Measurements from ENCODE around the gene NOSTRIN. TPM values are rescaled to one million over a fixed set of nuclear protein-coding genes. Genes with fewer than 3 reads are reported as not detected.

Gene NOSTRIN
- polyA plus RNA-seq, 1 experiment = not detected

DNA sequence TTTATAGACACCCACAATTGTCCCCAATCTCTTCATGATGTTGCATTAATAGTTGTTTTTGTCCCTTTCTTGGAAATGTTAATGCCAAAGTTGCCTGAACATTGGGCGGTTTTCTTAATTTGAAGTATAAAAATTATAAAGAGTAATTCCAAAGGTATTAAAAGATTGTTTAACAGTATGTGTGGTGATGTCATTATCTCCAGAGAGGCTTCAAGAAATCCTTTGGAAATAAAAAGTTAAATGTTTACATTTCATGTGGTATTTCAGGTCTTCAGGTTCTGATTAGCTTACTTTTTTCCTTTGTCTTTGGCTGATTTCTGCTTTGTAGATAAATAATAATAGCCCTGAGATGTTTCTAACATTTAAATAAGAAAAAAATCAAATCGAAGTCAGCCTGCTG is 29.3 kb upstream of the NOSTRIN start:
- Histone ChIP-seq H3K27me3 (ENCODE audit: control insufficient read depth, insufficient read depth, low read length) (no peaks in the 10 kb centered on the region), H3K4me3 (ENCODE audit: low read depth, low read length) (no peak overlapping the region), H3K36me3 (ENCODE audit: control insufficient read depth, insufficient read depth, low read length) (no peaks in the 10 kb centered on the region)
- ChIA-PET POLR2A (no interaction called here), CTCF (interaction anchor here (1.1 to 3.2 kb wide), 9 partner anchors 24 to 188 kb away, joined by 3 to 31 read pairs (median 4); no protein-coding TSS in a partner anchor)
- DNase-seq (ENCODE audit: low read depth) = no peak
- TF ChIP-seq, protein P1, sequence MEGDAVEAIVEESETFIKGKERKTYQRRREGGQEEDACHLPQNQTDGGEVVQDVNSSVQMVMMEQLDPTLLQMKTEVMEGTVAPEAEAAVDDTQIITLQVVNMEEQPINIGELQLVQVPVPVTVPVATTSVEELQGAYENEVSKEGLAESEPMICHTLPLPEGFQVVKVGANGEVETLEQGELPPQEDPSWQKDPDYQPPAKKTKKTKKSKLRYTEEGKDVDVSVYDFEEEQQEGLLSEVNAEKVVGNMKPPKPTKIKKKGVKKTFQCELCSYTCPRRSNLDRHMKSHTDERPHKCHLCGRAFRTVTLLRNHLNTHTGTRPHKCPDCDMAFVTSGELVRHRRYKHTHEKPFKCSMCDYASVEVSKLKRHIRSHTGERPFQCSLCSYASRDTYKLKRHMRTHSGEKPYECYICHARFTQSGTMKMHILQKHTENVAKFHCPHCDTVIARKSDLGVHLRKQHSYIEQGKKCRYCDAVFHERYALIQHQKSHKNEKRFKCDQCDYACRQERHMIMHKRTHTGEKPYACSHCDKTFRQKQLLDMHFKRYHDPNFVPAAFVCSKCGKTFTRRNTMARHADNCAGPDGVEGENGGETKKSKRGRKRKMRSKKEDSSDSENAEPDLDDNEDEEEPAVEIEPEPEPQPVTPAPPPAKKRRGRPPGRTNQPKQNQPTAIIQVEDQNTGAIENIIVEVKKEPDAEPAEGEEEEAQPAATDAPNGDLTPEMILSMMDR (IDR thresholded peaks at IDR 0.05; ENCODE audit: insufficient read depth, low read depth, low read length) = no peak

DNA sequence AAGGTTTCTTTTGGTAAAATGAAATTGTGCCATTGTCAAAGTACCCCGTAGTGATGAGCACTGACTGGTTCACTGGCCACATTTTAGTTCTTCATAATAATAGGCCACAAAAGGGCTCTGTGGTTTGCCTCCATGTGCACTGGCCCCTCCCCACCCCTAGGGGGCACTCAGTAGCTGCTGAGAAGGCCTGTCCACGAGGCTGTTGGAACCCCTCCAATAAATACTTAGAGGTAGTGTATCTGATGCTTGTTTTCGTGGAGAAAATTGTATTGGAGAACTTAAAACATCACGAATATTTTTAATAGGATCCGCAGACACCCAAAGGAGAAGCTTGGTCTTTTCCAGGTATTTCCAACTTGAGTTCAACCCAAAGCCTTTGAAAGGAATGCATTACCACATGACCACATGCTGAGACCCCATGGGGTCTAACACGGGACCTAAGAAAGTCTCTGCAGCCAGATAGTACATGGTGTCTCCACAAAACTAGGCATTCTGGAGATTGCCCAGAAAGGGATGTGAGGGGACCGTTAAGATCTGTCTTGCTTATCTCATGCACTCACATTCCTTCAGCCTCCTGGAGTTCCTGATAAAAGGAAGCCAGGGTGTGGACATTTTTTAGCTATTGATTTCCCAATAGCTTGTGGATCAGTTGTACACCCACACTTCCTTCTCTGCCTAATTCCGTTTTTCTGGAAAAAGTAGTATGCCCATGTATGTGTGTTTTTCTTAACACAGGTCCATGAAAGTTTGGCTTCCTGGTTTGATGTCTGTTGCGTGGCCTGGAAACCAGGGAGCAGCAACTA is 28.5 kb upstream of the NOSTRIN start:
- no peaks in the 10 kb centered on the region for H3K36me3 ChIP-seq (ENCODE audit: control insufficient read depth, insufficient read depth, low read length)
- TF ChIP-seq, protein P1 (IDR thresholded peaks at IDR 0.05; ENCODE audit: insufficient read depth, low read depth, low read length) = peak; percentile 93
- no peak overlapping the region for H3K4me3 ChIP-seq (ENCODE audit: low read depth, low read length)
- ChIA-PET POLR2A (no interaction called here), CTCF (interaction anchor here (0.6 to 3.2 kb wide), 20 partner anchors 11 to 508 kb away, joined by 3 to 31 read pairs (median 3); no protein-coding TSS in a partner anchor)
- no peak for DNase-seq (ENCODE audit: low read depth)
- no peaks in the 10 kb centered on the region for H3K27me3 ChIP-seq (ENCODE audit: control insufficient read depth, insufficient read depth, low read length)

DNA sequence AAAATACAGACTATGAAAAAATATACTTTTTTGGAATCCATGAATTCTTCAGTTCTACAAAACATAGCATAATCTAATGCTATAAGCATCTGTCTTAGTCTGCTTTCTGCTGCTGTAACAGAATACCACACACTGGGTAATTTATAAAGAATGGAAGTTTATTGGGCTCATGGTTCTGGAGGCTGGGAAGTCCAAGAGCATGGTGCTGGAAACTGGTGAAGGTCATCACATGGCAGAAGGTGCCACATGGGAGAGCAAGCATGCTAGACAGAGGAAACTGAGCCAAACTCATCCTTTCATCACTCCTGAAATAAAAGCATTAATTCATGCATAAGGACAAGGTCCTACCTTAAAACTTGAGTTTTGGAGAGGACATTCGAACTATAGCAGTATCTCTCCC is 26.6 kb upstream of the NOSTRIN start:
- TF ChIP-seq, protein P1 (IDR thresholded peaks at IDR 0.05; ENCODE audit: insufficient read depth, low read depth, low read length) = no peak
- H3K4me3 ChIP-seq (ENCODE audit: low read depth, low read length) = no peak overlapping the region
- POLR2A ChIA-PET = no interaction called here
- no peaks in the 10 kb centered on the region for H3K36me3 ChIP-seq (ENCODE audit: control insufficient read depth, insufficient read depth, low read length)
- CTCF ChIA-PET = interaction anchor here (1.3 kb wide), 1 partner anchor 148 kb away, joined by 3 read pairs; no protein-coding TSS in a partner anchor
- H3K27me3 ChIP-seq (ENCODE audit: control insufficient read depth, insufficient read depth, low read length) = no peaks in the 10 kb centered on the region
- no peak for DNase-seq (ENCODE audit: low read depth)

DNA sequence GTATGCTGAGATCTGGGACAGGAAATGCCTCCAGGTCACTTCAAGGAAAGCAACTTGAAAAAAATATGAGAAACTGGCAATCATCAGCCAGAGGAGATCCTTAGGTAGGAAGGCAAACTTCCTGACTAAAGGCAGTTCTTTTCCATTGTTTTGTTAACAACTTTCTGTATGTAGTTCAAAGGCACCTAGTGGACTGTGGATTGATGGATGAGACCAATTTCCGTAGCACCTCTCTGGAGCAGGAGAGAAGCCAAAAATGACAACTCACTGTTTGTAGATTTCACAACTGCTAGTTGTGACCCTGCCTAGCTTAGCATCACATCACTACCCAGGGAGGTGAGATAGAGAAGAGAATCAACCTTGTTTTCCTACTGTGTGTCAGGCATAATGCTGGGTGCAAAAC is 21.8 kb upstream of the NOSTRIN start:
- ChIA-PET CTCF (interaction anchor here (1.1 kb wide), 1 partner anchor 19 kb away, joined by 3 read pairs; no protein-coding TSS in a partner anchor), POLR2A (no interaction called here)
- TF ChIP-seq, protein P1 (IDR thresholded peaks at IDR 0.05; ENCODE audit: insufficient read depth, low read depth, low read length) = no peak
- Histone ChIP-seq H3K36me3 (ENCODE audit: control insufficient read depth, insufficient read depth, low read length) (no peaks in the 10 kb centered on the region), H3K4me3 (ENCODE audit: low read depth, low read length) (no peak overlapping the region), H3K27me3 (ENCODE audit: control insufficient read depth, insufficient read depth, low read length) (no peaks in the 10 kb centered on the region)
- DNase-seq (ENCODE audit: low read depth) = no peak

DNA sequence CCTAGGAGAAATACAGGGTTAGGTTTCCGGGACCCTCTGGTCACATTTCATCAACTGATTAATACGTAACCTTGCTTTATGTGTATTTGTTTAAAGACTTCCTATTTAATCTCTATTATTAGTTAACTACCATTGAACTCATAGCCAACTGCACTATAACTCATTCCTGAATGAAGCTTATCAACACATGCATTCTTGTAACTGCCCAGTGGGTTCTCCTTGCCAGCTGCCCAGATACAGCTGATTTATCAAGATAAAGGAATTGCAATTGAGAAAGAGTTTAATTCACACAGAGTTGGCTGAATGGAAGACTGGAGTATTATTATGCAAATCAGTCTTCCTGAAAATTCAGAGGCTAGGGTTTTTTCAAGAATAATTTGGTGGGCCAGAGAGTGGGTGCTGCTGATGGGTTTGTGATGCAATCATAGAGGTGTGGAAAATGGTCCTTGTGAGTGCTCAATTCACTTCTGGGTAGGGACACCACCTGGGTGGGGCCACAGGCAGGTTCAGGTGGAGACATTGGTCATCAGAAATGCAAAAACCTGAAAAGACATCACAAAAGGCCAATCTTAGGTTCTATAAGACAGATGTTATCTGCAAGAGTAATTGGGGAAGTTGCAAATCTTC is 21.1 kb upstream of the NOSTRIN start:
- Histone ChIP-seq H3K36me3 (ENCODE audit: control insufficient read depth, insufficient read depth, low read length) (no peaks in the 10 kb centered on the region), H3K27me3 (ENCODE audit: control insufficient read depth, insufficient read depth, low read length) (no peaks in the 10 kb centered on the region), H3K4me3 (ENCODE audit: low read depth, low read length) (no peak overlapping the region)
- ChIA-PET POLR2A (no interaction called here), CTCF (interaction anchor here (1.1 kb wide), 1 partner anchor 18 kb away, joined by 3 read pairs; no protein-coding TSS in a partner anchor)
- no peak for DNase-seq (ENCODE audit: low read depth)
- TF ChIP-seq, protein P1 (IDR thresholded peaks at IDR 0.05; ENCODE audit: insufficient read depth, low read depth, low read length) = no peak
